H1 (cell line): ENCODE data around the gene USP36.

Source experiments
- CHD1 ChIP-seq: IDR thresholded peaks from 2 replicates; pipeline ENCODE4 v1.6.1; 2012; ENCODE audit warnings: low read depth, low read length, improper control_type of control experiment
- EZH2 ChIP-seq: fragments of 200-600 bp; sonication (generic); IDR thresholded peaks from 2 replicates; pipeline ENCODE4 v1.7.1; 2012; ENCODE audit warnings: low read depth, mild to moderate bottlenecking, moderate library complexity, low read length, inconsistent platforms; ENCODE audit not compliant: severe bottlenecking
- GABPA ChIP-seq: IDR thresholded peaks from 2 replicates; pipeline ENCODE4 v1.6.1; 2011; ENCODE audit warnings: mild to moderate bottlenecking, low read length, moderate library complexity, borderline replicate concordance; ENCODE audit not compliant: insufficient read depth
- POLR2AphosphoS5 ChIP-seq: IDR thresholded peaks from 2 replicates; pipeline ENCODE4 v1.6.1; 2011; ENCODE audit warnings: low read depth, low read length
- TAF1 ChIP-seq: IDR thresholded peaks from 2 replicates; pipeline ENCODE4 v1.6.1; 2011; ENCODE audit warnings: mild to moderate bottlenecking, low read depth, low read length

GRCh38 chr17:78746949-78747269, 93.7 kb downstream of the USP36 start:
- TF ChIP-seq TAF1 (no peak), GABPA (no peak), CHD1 (no peak), EZH2 (no peak), POLR2AphosphoS5 (no peak)
